ENCODE measurements around the gene PROZ.

GRCh38 chr13:113125506-113126264 lies 32.8 kb upstream of the PROZ start:
- TF ChIP-seq, protein P1, sequence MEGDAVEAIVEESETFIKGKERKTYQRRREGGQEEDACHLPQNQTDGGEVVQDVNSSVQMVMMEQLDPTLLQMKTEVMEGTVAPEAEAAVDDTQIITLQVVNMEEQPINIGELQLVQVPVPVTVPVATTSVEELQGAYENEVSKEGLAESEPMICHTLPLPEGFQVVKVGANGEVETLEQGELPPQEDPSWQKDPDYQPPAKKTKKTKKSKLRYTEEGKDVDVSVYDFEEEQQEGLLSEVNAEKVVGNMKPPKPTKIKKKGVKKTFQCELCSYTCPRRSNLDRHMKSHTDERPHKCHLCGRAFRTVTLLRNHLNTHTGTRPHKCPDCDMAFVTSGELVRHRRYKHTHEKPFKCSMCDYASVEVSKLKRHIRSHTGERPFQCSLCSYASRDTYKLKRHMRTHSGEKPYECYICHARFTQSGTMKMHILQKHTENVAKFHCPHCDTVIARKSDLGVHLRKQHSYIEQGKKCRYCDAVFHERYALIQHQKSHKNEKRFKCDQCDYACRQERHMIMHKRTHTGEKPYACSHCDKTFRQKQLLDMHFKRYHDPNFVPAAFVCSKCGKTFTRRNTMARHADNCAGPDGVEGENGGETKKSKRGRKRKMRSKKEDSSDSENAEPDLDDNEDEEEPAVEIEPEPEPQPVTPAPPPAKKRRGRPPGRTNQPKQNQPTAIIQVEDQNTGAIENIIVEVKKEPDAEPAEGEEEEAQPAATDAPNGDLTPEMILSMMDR (IDR thresholded peaks at IDR 0.05; ENCODE audit: low read depth, low read length), result no peak
- no peak for TF ChIP-seq EZH2phosphoT487 (IDR thresholded peaks at IDR 0.05; ENCODE audit: low read depth)
